ENCODE measurements around the gene USP20.

DNA sequence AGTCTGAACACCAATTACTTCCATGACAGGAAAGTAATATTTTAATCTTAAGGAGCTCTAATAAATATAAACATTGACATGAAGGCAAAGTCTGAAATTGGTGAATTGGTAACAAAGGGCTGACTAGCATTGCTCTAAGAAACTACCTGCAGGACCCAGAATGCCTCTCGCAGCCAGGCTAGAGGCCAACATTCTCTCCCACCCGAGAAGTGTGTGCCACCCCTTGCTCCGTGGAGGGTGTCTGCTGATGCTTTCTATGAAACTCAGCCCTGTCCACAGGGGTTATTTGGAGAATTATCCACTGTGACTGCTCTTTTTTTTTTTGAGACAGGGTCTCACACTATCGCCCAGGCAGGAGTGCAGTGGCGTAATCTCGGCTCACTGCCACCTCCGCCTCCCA, 81.4 kb downstream of the USP20 start:
- TF ChIP-seq, protein P1, sequence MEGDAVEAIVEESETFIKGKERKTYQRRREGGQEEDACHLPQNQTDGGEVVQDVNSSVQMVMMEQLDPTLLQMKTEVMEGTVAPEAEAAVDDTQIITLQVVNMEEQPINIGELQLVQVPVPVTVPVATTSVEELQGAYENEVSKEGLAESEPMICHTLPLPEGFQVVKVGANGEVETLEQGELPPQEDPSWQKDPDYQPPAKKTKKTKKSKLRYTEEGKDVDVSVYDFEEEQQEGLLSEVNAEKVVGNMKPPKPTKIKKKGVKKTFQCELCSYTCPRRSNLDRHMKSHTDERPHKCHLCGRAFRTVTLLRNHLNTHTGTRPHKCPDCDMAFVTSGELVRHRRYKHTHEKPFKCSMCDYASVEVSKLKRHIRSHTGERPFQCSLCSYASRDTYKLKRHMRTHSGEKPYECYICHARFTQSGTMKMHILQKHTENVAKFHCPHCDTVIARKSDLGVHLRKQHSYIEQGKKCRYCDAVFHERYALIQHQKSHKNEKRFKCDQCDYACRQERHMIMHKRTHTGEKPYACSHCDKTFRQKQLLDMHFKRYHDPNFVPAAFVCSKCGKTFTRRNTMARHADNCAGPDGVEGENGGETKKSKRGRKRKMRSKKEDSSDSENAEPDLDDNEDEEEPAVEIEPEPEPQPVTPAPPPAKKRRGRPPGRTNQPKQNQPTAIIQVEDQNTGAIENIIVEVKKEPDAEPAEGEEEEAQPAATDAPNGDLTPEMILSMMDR (IDR thresholded peaks at IDR 0.05), result no peak
- TF ChIP-seq POLR2A (IDR thresholded peaks at IDR 0.05), result no peak

All from Peyer's patch (tissue), 4 donors.